Effector CD4-positive, alpha-beta T cell (primary cell): ENCODE measurements around the gene SPINK5.

ENCODE experiments used
- DNase-seq: peaks from one replicate; pipeline ENCODE4 v3.0.0-alpha.2; 2020

Gene SPINK5

DNA sequence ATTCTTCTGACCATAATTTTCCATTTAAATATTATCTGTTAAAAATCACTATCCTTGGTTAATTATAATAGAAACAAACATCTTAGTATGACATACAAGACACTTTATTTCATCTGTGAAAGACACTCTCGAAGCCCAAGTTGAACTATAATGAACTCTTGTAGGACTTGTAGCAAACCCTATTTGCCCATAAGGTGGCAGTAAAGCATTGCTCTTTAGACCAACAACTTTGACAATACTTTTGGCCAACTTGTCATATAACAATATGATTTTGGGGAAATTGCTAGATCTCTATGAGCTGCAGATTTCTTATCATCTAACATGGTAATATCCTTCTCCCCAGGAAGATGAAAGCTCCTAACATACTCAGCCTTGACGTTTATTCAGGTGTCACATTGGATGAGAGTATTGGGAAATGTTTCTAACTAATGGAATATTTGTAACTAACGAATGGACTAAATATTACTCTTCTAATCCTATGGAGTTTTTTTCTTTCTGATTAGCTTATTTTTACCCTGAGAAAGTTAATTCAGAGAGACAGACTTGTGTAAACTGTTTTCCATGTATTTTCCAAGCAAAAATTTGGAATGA is 115.5 kb downstream of the SPINK5 start:
- DNase-seq = no peak

DNA sequence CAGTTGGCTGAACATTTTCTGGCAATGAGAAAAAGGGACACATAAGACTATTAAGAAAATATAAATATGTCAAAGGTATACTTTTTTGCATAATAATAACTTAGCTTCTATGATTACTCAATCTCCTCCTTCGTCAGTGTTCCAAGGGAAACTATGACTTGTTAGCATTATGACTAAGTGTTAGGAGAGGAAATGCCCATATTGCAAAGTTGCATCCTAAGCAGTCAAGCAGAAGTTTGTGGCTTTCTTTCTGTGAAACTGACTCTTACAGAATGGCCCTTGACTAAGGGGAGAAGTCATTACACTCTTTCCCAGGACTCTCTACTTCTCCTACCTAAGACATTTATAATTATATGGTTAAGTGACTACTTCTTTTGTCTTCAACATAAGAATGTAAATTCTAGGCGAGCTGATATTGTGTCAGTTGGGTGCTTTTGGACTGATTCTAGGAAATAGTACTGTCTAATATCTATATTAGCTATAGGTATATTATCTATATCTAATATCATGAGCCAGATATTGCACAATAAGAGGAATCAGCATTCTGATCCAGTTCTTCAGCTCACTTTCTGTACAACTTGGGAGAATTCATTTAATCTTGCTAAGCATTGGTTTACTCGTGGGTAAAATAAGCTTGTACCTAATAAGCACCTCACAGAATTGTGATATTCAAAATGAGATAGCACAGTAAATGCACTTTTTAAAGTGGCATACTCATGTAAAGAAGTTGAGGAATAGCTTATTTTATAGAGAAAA is 122.6 kb downstream of the SPINK5 start:
- DNase-seq = no peak
